ENCODE data around the gene PNPO. TPM values are rescaled to one million over a fixed set of nuclear protein-coding genes. Genes with fewer than 3 reads are reported as not detected.

The PNPO gene
- polyA plus RNA-seq, 1 of the 3 experiments (the other 2 are of a cell fraction) = 26.1 TPM

- Histone ChIP-seq H3K4me2 (no peak overlapping the region), H3K36me3 (replicated peaks in 1 of 2; ENCODE audit: control insufficient read depth in 1 of 2, insufficient read depth in 2 of 2, low read length in 1 of 2) (no peaks in the 10 kb centered on the region)
Measured at GRCh38 chr17:47990962-47991731, 49.8 kb downstream of the PNPO start.

GRCh38 chr17:47992216-47992615 is 50.8 kb downstream of the PNPO start:
- Histone ChIP-seq H3F3A (replicated peaks; ENCODE audit: insufficient read depth) (no peaks in the 10 kb centered on the region), H3K9ac (no peak overlapping the region), H4K20me1 (ENCODE audit: insufficient read depth) (no peaks in the 10 kb centered on the region), H3K36me3 (replicated peaks in 1 of 2; ENCODE audit: control insufficient read depth in 1 of 2, insufficient read depth in 2 of 2, low read length in 1 of 2) (no peaks in the 10 kb centered on the region), H3K27ac (ENCODE audit: low read depth in 2 of 2, low read length in 1 of 2) (peak overlapping the region in 1 of 2 experiments; percentile 94; a peak in 2 of 4 replicates), H3K79me2 (ENCODE audit: insufficient read depth) (no peaks in the 10 kb centered on the region), H3K27me3 (ENCODE audit: insufficient read depth) (no peaks in the 10 kb centered on the region), H2AFZ (ENCODE audit: low read depth) (no peak overlapping the region), H3K9me3 (no peaks in the 10 kb centered on the region), H3K4me1 (ENCODE audit: control insufficient read depth in 1 of 2, insufficient read depth in 2 of 2, low read depth in 1 of 2, low read length in 1 of 2) (peaks cover 7 to 75% of the 10 kb centered on the region in 2 experiments), H3K4me2 (no peak overlapping the region), H3K4me3 (ENCODE audit: low read depth in 2 of 2, low read length in 1 of 2) (no peak overlapping the region), H3K9me2 (no peaks in the 10 kb centered on the region)
- 62% methylated on average over 4 of the region's 4 CpGs for WGBS (ENCODE audit: low lambda C conversion rate)
- ChIA-PET CTCF (interaction anchor here (2.7 to 41.8 kb wide), 5 partner anchors 5 to 24 kb away, joined by 7 to 1752 read pairs (median 479); partner anchors contain the start of gene CDK5RAP3), POLR2A (interaction anchor here (1.1 to 5.0 kb wide), 6 partner anchors 10 to 41 kb away, joined by 3 to 44 read pairs (median 18); no protein-coding TSS in a partner anchor)
- DNase-seq = no peak
- TF ChIP-seq FOXM1 (IDR thresholded peaks at IDR 0.05; ENCODE audit: low read depth) = no peak

More at GRCh38 chr17:47990962-47991731, 49.8 kb downstream of the PNPO start:
- Histone ChIP-seq H3K9me3 (no peaks in the 10 kb centered on the region), H2AFZ (ENCODE audit: low read depth) (no peak overlapping the region), H3K27ac (ENCODE audit: low read depth in 2 of 2, low read length in 1 of 2) (peak overlapping the region in 1 of 2 experiments; percentile 94; a peak in 2 of 4 replicates), H3K4me3 (ENCODE audit: low read depth in 2 of 2, low read length in 1 of 2) (no peak overlapping the region), H3K9ac (no peak overlapping the region), H3F3A (replicated peaks; ENCODE audit: insufficient read depth) (no peaks in the 10 kb centered on the region), H3K27me3 (ENCODE audit: insufficient read depth) (no peaks in the 10 kb centered on the region), H3K79me2 (ENCODE audit: insufficient read depth) (no peaks in the 10 kb centered on the region), H4K20me1 (ENCODE audit: insufficient read depth) (no peaks in the 10 kb centered on the region), H3K4me1 (ENCODE audit: control insufficient read depth in 1 of 2, insufficient read depth in 2 of 2, low read depth in 1 of 2, low read length in 1 of 2) (peaks cover 13 to 79% of the 10 kb centered on the region in 2 experiments), H3K9me2 (no peaks in the 10 kb centered on the region)
- peak; percentile 37; the same call in 1 of the 2 replicates for TF ChIP-seq TCF12 (IDR thresholded peaks at IDR 0.05)
- no peak for TF ChIP-seq SMC3 (IDR thresholded peaks at IDR 0.05; ENCODE audit: low read depth, low read length)
- TF ChIP-seq NFIC (IDR thresholded peaks at IDR 0.05; ENCODE audit: borderline replicate concordance) = no peak
- peak; percentile 36 for TF ChIP-seq CHD2 (IDR thresholded peaks at IDR 0.05; ENCODE audit: low read length, partially characterized antibody)
- peak; percentile 63; the same call in 1 of the 2 replicates for TF ChIP-seq RCOR1 (IDR thresholded peaks at IDR 0.05; ENCODE audit: low read length)
- peak in 1 of 2 experiments; percentile 72; a peak in 1 of 4 replicates for TF ChIP-seq EP300 (IDR thresholded peaks at IDR 0.05; ENCODE audit: borderline replicate concordance in 1 of 2, low read depth in 1 of 2, low read length in 1 of 2)
- 0 out of 2 replicates have a peak, but pooled peaks have one; percentile 46 for TF ChIP-seq GATA2 (CRISPR knock-in tag; IDR thresholded peaks at IDR 0.05)
- CTCF ChIA-PET = interaction anchor here (1.6 to 41.8 kb wide), 6 partner anchors 6 to 42 kb away, joined by 4 to 1752 read pairs (median 243); partner anchors contain the start of gene CDK5RAP3
- DNase-seq = peak; percentile 70
- POLR2A ChIA-PET = interaction anchor here (1.2 to 2.0 kb wide), 4 partner anchors 9 to 23 kb away, joined by 3 to 12 read pairs (median 4); no protein-coding TSS in a partner anchor
- WGBS (ENCODE audit: low lambda C conversion rate) = 67% methylated on average over 14 of the region's 14 CpGs

GRCh38 chr17:47993031-47993564 is 51.7 kb downstream of the PNPO start:
- Histone ChIP-seq H3K27ac (ENCODE audit: low read depth in 2 of 2, low read length in 1 of 2) (peak overlapping the region in 1 of 2 experiments; percentile 94; a peak in 2 of 4 replicates), H3K4me2 (no peak overlapping the region), H3K4me3 (ENCODE audit: low read depth in 2 of 2, low read length in 1 of 2) (no peak overlapping the region), H3K9me3 (no peaks in the 10 kb centered on the region), H3K27me3 (ENCODE audit: insufficient read depth) (no peaks in the 10 kb centered on the region), H3K9me2 (no peaks in the 10 kb centered on the region), H3K79me2 (ENCODE audit: insufficient read depth) (no peaks in the 10 kb centered on the region), H3F3A (replicated peaks; ENCODE audit: insufficient read depth) (no peaks in the 10 kb centered on the region), H3K36me3 (replicated peaks in 1 of 2; ENCODE audit: control insufficient read depth in 1 of 2, insufficient read depth in 2 of 2, low read length in 1 of 2) (no peaks in the 10 kb centered on the region), H3K9ac (no peak overlapping the region), H3K4me1 (ENCODE audit: control insufficient read depth in 1 of 2, insufficient read depth in 2 of 2, low read depth in 1 of 2, low read length in 1 of 2) (peaks cover 0 to 72% of the 10 kb centered on the region in 2 experiments; a peak in 2 of 4 replicates), H2AFZ (ENCODE audit: low read depth) (no peak overlapping the region), H4K20me1 (ENCODE audit: insufficient read depth) (no peaks in the 10 kb centered on the region)
- DNase-seq = no peak
- ChIA-PET POLR2A (interaction anchor here (0.6 to 5.0 kb wide), 7 partner anchors 10 to 42 kb away, joined by 3 to 44 read pairs (median 4); no protein-coding TSS in a partner anchor), CTCF (interaction anchor here (0.9 to 41.8 kb wide), 7 partner anchors 8 to 56 kb away, joined by 3 to 1752 read pairs (median 5); no protein-coding TSS in a partner anchor)
- 75% methylated on average over 9 of the region's 9 CpGs for WGBS (ENCODE audit: low lambda C conversion rate)
- TF ChIP-seq CHD2 (IDR thresholded peaks at IDR 0.05; ENCODE audit: low read length, partially characterized antibody) (peak; percentile 17), MEF2A (IDR thresholded peaks at IDR 0.05; ENCODE audit: borderline replicate concordance, low read depth) (no peak), POLR2AphosphoS5 (IDR thresholded peaks at IDR 0.05; ENCODE audit: low read depth, low read length) (no peak), IRF3 (IDR thresholded peaks at IDR 0.05; ENCODE audit: low read depth, low read length) (no peak), RCOR1 (IDR thresholded peaks at IDR 0.05; ENCODE audit: low read length) (no peak), RFX5 (IDR thresholded peaks at IDR 0.05; ENCODE audit: low read length) (no peak), FOXJ3 (CRISPR knock-in tag; IDR thresholded peaks at IDR 0.05) (no peak)
